Liver (tissue), 3 donors: ENCODE results near the gene PLEKHA8.

Experiments
- ATF3 ChIP-seq: IDR thresholded peaks from 2 replicates; pipeline ENCODE4 v1.6.1; 2016; ENCODE audit warnings: antibody characterized with exemption
- CTCF ChIP-seq: fragments of 150-350 bp; IDR thresholded peaks from 2 replicates; pipeline ENCODE4 v1.5.1; 2017; ENCODE audit warnings: improper control_type of control experiment, low read depth, low read length; ENCODE audit not compliant: missing input control
- GABPA ChIP-seq, 2 donors: IDR thresholded peaks in 1 of 2; conservative IDR thresholded peaks in 1 of 2; 2 replicates each; pipeline ENCODE4 v1.6.1; 2016; ENCODE audit warnings: antibody characterized with exemption in 2 of 2, mild to moderate bottlenecking in 1 of 2, moderate library complexity in 1 of 2
- JUND ChIP-seq, 2 donors: IDR thresholded peaks; 2 replicates each; pipeline ENCODE4 v1.6.1; 2016; ENCODE audit warnings: antibody characterized with exemption in 2 of 2
- MAX ChIP-seq: IDR thresholded peaks from 2 replicates; pipeline ENCODE4 v1.6.1; 2016; ENCODE audit warnings: antibody characterized with exemption
- RAD21 ChIP-seq, 2 donors: IDR thresholded peaks; 2 replicates each; pipeline ENCODE4 v1.6.1; 2016; ENCODE audit warnings: antibody characterized with exemption in 2 of 2, mild to moderate bottlenecking in 2 of 2
- REST ChIP-seq: IDR thresholded peaks from 2 replicates; pipeline ENCODE4 v1.6.1; 2016; ENCODE audit warnings: antibody characterized with exemption, mild to moderate bottlenecking
- SP1 ChIP-seq: IDR thresholded peaks from 2 replicates; pipeline ENCODE4 v1.6.1; 2018; ENCODE audit warnings: antibody characterized with exemption, mild to moderate bottlenecking
- TAF1 ChIP-seq: conservative IDR thresholded peaks from 2 replicates; pipeline ENCODE4 v1.6.1; 2016; ENCODE audit warnings: antibody characterized with exemption, mild to moderate bottlenecking
- YY1 ChIP-seq: IDR thresholded peaks from 2 replicates; pipeline ENCODE4 v1.6.1; 2016; ENCODE audit warnings: antibody characterized with exemption, mild to moderate bottlenecking
- donor health status: healthy.
- donor health status: healthy.

DNA sequence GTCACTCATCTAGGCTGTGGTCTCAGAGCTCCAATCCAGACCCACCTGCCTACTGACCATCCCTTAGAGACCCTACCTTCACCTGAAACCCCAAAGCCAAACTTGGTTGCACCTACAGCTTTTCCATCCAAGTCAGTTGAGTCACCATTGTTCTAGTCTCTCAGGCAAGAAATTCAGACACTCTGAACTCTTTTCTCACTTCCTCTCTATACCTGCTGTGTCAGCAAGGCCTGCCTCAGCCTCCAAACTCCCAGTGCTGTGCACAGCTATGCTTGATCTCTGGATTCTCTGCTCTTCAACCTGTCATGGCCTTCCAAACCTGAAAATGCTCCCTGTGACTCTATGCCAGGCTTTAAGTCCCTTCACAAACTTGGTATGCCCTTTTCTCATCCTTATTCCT lies 59.2 kb downstream of the PLEKHA8 start:
- TF ChIP-seq CTCF (no peak), REST (no peak), TAF1 (no peak), RAD21 (IDR thresholded peaks at IDR 0.05) (no peak), SP1 (no peak), GABPA (IDR thresholded peaks at IDR 0.05 in 1 of 2, conservative IDR thresholded peaks at IDR 0.05 in 1 of 2) (no peak), MAX (no peak), YY1 (no peak), JUND (IDR thresholded peaks at IDR 0.05) (no peak), ATF3 (no peak)
